Measurements from ENCODE around the gene ANKRD42.

Gene ANKRD42

GRCh38 chr11:83175815-83176214, 17.7 kb upstream of the ANKRD42 start:
- no peak for TF ChIP-seq CTCF (conservative IDR thresholded peaks at IDR 0.05; ENCODE audit: low read depth, low read length)
- peaks cover 61% of the 10 kb centered on the region for H3K79me2 ChIP-seq (ENCODE audit: insufficient read depth, low read depth)
- peaks cover 15% of the 10 kb centered on the region; the same call in 1 of the 2 replicates for H4K20me1 ChIP-seq (ENCODE audit: insufficient read depth)

GRCh38 chr11:83181815-83182214, 11.7 kb upstream of the ANKRD42 start:
- Histone ChIP-seq H3K4me3 (IDR thresholded peaks at IDR 0.05; ENCODE audit: insufficient read depth, low read depth, low read length) (no peak overlapping the region), H3K4me2 (no peak overlapping the region), H3K27me3 (ENCODE audit: insufficient read depth, low read depth) (no peaks in the 10 kb centered on the region), H2AFZ (ENCODE audit: low read depth) (no peak overlapping the region), H3K79me2 (ENCODE audit: insufficient read depth, low read depth) (peaks cover 5% of the 10 kb centered on the region; the same call in 1 of the 2 replicates), H4K20me1 (ENCODE audit: insufficient read depth) (no peaks in the 10 kb centered on the region), H3K27ac (no peak overlapping the region), H3K36me3 (ENCODE audit: insufficient read depth) (peaks cover 39% of the 10 kb centered on the region), H3K4me1 (ENCODE audit: low read depth, poor library complexity, severe bottlenecking) (peaks cover 6% of the 10 kb centered on the region), H3K9ac (no peak overlapping the region)
- TF ChIP-seq CTCF (conservative IDR thresholded peaks at IDR 0.05; ENCODE audit: low read depth, low read length): no peak

More at GRCh38 chr11:83175815-83176214, 17.7 kb upstream of the ANKRD42 start:
- H3K4me3 ChIP-seq (IDR thresholded peaks at IDR 0.05; ENCODE audit: insufficient read depth, low read depth, low read length): no peak overlapping the region
- no peak overlapping the region for H3K27ac ChIP-seq
- no peaks in the 10 kb centered on the region for H3K27me3 ChIP-seq (ENCODE audit: insufficient read depth, low read depth)
- H3K4me2 ChIP-seq: no peak overlapping the region
- H3K36me3 ChIP-seq (ENCODE audit: insufficient read depth): peaks cover 27% of the 10 kb centered on the region
- peaks cover 47% of the 10 kb centered on the region for H3K4me1 ChIP-seq (ENCODE audit: low read depth, poor library complexity, severe bottlenecking)
- H3K9ac ChIP-seq: no peak overlapping the region
- no peak overlapping the region for H2AFZ ChIP-seq (ENCODE audit: low read depth)

GRCh38 chr11:83185767-83186166, 7.7 kb upstream of the ANKRD42 start:
- no peak for TF ChIP-seq CTCF (conservative IDR thresholded peaks at IDR 0.05; ENCODE audit: low read depth, low read length)
- Histone ChIP-seq H2AFZ (ENCODE audit: low read depth) (no peak overlapping the region), H3K27ac (no peak overlapping the region), H3K79me2 (ENCODE audit: insufficient read depth, low read depth) (peaks cover 1% of the 10 kb centered on the region; the same call in 1 of the 2 replicates), H3K4me2 (no peak overlapping the region), H3K9ac (no peak overlapping the region), H3K4me3 (IDR thresholded peaks at IDR 0.05; ENCODE audit: insufficient read depth, low read depth, low read length) (no peak overlapping the region), H3K27me3 (ENCODE audit: insufficient read depth, low read depth) (no peaks in the 10 kb centered on the region), H4K20me1 (ENCODE audit: insufficient read depth) (no peaks in the 10 kb centered on the region), H3K36me3 (ENCODE audit: insufficient read depth) (peaks cover 19% of the 10 kb centered on the region; the same call in 1 of the 2 replicates), H3K4me1 (ENCODE audit: low read depth, poor library complexity, severe bottlenecking) (peaks cover 6% of the 10 kb centered on the region)

- peaks cover 11% of the 10 kb centered on the region; the same call in 1 of the 2 replicates for H3K36me3 ChIP-seq (ENCODE audit: insufficient read depth)
- H3K27ac ChIP-seq: no peak overlapping the region
- no peak for TF ChIP-seq CTCF (conservative IDR thresholded peaks at IDR 0.05; ENCODE audit: low read depth, low read length)
These were observed 6.0 kb upstream of the ANKRD42 start for GRCh38 chr11:83187465-83187864.

More at GRCh38 chr11:83187465-83187864, 6.0 kb upstream of the ANKRD42 start:
- Histone ChIP-seq H2AFZ (ENCODE audit: low read depth) (no peak overlapping the region), H3K4me3 (IDR thresholded peaks at IDR 0.05; ENCODE audit: insufficient read depth, low read depth, low read length) (no peak overlapping the region), H3K4me2 (no peak overlapping the region), H3K4me1 (ENCODE audit: low read depth, poor library complexity, severe bottlenecking) (peaks cover 7% of the 10 kb centered on the region), H3K9ac (no peak overlapping the region), H3K79me2 (ENCODE audit: insufficient read depth, low read depth) (peaks cover 10% of the 10 kb centered on the region), H4K20me1 (ENCODE audit: insufficient read depth) (no peaks in the 10 kb centered on the region), H3K27me3 (ENCODE audit: insufficient read depth, low read depth) (no peaks in the 10 kb centered on the region)

Measured in KMS-11 (cell line).